22Rv1 (cell line): ENCODE data around the gene AHSP.

ENCODE experiments used
- CTCF ChIP-seq: fragments of 450-650 bp; IDR thresholded peaks from 2 replicates; pipeline ENCODE4 v1.5.1; 2017; ENCODE audit warnings: mild to moderate bottlenecking
- ZFX ChIP-seq: fragments of 450-650 bp; IDR thresholded peaks from 2 replicates; pipeline ENCODE4 v1.6.1; 2017; ENCODE audit warnings: antibody characterized with exemption, borderline replicate concordance

DNA sequence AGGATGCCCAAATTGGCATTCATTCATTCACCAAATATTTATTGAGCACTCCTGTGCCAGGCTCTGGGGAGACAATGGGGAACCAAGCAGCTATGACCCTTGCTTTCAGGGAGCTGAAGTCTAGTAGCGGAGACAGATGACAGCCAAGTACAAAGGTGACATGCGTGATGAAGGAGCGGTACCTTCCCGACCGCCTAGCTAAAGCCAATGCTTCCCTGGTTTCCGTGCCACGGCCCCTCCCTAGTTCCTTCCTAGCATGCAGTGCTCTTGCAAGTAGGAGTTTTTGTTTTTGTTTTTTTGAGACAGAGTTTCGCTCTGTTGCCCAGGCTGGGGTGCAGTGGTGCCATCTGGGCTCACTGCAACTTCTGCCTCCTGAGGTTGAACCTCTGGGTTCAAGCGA is 47.9 kb upstream of the AHSP start:
- TF ChIP-seq CTCF = no peak
- no peak for TF ChIP-seq ZFX
